ENCODE data around the gene KIF5C.

The KIF5C gene

GRCh38 chr2:148901142-148901541, 26.1 kb downstream of the KIF5C start:
- no peak for TF ChIP-seq SPI1 (IDR thresholded peaks at IDR 0.05; ENCODE audit: borderline replicate concordance, low read depth)
- TF ChIP-seq REST (IDR thresholded peaks at IDR 0.05; ENCODE audit: insufficient replicate concordance, low read depth) = no peak
- no peak for TF ChIP-seq POLR2AphosphoS5 (IDR thresholded peaks at IDR 0.05; ENCODE audit: low read depth)
- TF ChIP-seq CTCF (IDR thresholded peaks at IDR 0.05; ENCODE audit: insufficient read depth, low read length) = no peak
- no peak for TF ChIP-seq GABPA (IDR thresholded peaks at IDR 0.05; ENCODE audit: low read depth)
- Histone ChIP-seq H3K27me3 (ENCODE audit: insufficient read depth, poor library complexity, severe bottlenecking) (peaks cover 7% of the 10 kb centered on the region), H3K4me3 (replicated peaks; ENCODE audit: insufficient read depth, low read length) (no peak overlapping the region), H3K27ac (replicated peaks) (no peak overlapping the region)
- DNase-seq (ENCODE audit: low read depth in 1 of 2, low spot score in 1 of 2) = no peak

GRCh38 chr2:148902798-148903197, 27.8 kb downstream of the KIF5C start:
- TF ChIP-seq POLR2AphosphoS5 (IDR thresholded peaks at IDR 0.05; ENCODE audit: low read depth) (no peak), GABPA (IDR thresholded peaks at IDR 0.05; ENCODE audit: low read depth) (no peak), REST (IDR thresholded peaks at IDR 0.05; ENCODE audit: insufficient replicate concordance, low read depth) (no peak), SPI1 (IDR thresholded peaks at IDR 0.05; ENCODE audit: borderline replicate concordance, low read depth) (no peak), CTCF (IDR thresholded peaks at IDR 0.05; ENCODE audit: insufficient read depth, low read length) (no peak)
- Histone ChIP-seq H3K27me3 (ENCODE audit: insufficient read depth, poor library complexity, severe bottlenecking) (peaks cover 4% of the 10 kb centered on the region), H3K27ac (replicated peaks) (no peak overlapping the region), H3K4me3 (replicated peaks; ENCODE audit: insufficient read depth, low read length) (no peak overlapping the region)
- no peak for DNase-seq (ENCODE audit: low read depth in 1 of 2, low spot score in 1 of 2)

- peaks cover 4% of the 10 kb centered on the region for H3K27me3 ChIP-seq (ENCODE audit: insufficient read depth, poor library complexity, severe bottlenecking)
- H3K27ac ChIP-seq (replicated peaks) = no peak overlapping the region
- TF ChIP-seq REST (IDR thresholded peaks at IDR 0.05; ENCODE audit: insufficient replicate concordance, low read depth) (no peak), CTCF (IDR thresholded peaks at IDR 0.05; ENCODE audit: insufficient read depth, low read length) (no peak), SPI1 (IDR thresholded peaks at IDR 0.05; ENCODE audit: borderline replicate concordance, low read depth) (no peak), POLR2AphosphoS5 (IDR thresholded peaks at IDR 0.05; ENCODE audit: low read depth) (no peak), GABPA (IDR thresholded peaks at IDR 0.05; ENCODE audit: low read depth) (no peak)
- no peak overlapping the region for H3K4me3 ChIP-seq (replicated peaks; ENCODE audit: insufficient read depth, low read length)
- no peak for DNase-seq (ENCODE audit: low read depth in 1 of 2, low spot score in 1 of 2)
These were observed 28.3 kb downstream of the KIF5C start for GRCh38 chr2:148903294-148903693.
